Vagina (tissue), 2 donors: ENCODE results near the gene SNED1.

Experiments
- CTCF ChIP-seq, 3 experiments: fragments of 450-650 bp in 2 of 3; fragments of 200-600 bp in 1 of 3; sonication (generic) in 1 of 3; IDR thresholded peaks; one replicate each; pipeline ENCODE4 v1.5.1; 2017 to 2019; ENCODE audit warnings: antibody characterized with exemption in 3 of 3, mild to moderate bottlenecking in 2 of 3, moderate library complexity in 2 of 3
- POLR2A ChIP-seq, 2 donors: fragments of 450-650 bp; IDR thresholded peaks; one replicate each; pipeline ENCODE4 v1.6.1; 2017; ENCODE audit warnings: antibody characterized with exemption in 2 of 2, mild to moderate bottlenecking in 2 of 2, moderate library complexity in 2 of 2

GRCh38 chr2:240988571-240989271 lies 9.7 kb upstream of the SNED1 start:
- TF ChIP-seq CTCF (IDR thresholded peaks at IDR 0.05) (no peak), POLR2A (IDR thresholded peaks at IDR 0.05) (no peak)
